Panc1 (cell line): ENCODE results near the gene BBX.

Source experiments
- POLR2AphosphoS5 ChIP-seq: IDR thresholded peaks from 2 replicates; pipeline ENCODE4 v1.6.1; 2012; ENCODE audit warnings: mild to moderate bottlenecking, low read depth, low read length, moderate library complexity
- SIN3A ChIP-seq: IDR thresholded peaks from 2 replicates; pipeline ENCODE4 v1.6.1; 2012; ENCODE audit warnings: low read depth, mild to moderate bottlenecking, low read length, moderate library complexity, borderline replicate concordance; ENCODE audit not compliant: insufficient read depth
- TF ChIP-seq, protein P1 (sequence below): fragments of 450-650 bp; IDR thresholded peaks from 2 replicates; pipeline ENCODE4 v1.5.1; 2017; ENCODE audit warnings: mild to moderate bottlenecking

DNA sequence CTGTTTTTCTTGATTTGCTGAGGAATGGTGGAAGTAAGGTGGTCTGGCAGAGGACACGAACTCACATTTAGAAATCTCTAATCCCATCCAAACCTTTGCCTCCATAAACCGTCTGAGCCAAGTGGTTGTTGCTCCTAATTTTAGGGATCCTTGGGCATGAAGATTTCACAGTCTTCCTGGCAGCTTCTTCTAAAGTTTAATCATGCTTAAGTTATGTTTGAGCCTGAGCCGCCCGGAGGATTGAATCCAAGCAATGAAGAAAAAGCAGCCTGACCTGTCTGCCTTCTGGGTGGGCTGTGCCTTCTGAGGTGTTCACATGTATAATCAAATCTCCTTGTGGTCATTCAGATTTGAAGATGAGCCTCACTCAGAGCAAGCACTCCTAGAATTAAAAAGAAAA is 319.1 kb downstream of the BBX start:
- TF ChIP-seq, protein P1, sequence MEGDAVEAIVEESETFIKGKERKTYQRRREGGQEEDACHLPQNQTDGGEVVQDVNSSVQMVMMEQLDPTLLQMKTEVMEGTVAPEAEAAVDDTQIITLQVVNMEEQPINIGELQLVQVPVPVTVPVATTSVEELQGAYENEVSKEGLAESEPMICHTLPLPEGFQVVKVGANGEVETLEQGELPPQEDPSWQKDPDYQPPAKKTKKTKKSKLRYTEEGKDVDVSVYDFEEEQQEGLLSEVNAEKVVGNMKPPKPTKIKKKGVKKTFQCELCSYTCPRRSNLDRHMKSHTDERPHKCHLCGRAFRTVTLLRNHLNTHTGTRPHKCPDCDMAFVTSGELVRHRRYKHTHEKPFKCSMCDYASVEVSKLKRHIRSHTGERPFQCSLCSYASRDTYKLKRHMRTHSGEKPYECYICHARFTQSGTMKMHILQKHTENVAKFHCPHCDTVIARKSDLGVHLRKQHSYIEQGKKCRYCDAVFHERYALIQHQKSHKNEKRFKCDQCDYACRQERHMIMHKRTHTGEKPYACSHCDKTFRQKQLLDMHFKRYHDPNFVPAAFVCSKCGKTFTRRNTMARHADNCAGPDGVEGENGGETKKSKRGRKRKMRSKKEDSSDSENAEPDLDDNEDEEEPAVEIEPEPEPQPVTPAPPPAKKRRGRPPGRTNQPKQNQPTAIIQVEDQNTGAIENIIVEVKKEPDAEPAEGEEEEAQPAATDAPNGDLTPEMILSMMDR, result no peak
- TF ChIP-seq POLR2AphosphoS5 (no peak), SIN3A (no peak)
